SU-DHL-6 (cell line): ENCODE measurements around the gene IFNA7.

Experiments used
- CTCF ChIP-seq: fragments of 200-600 bp; sonication (generic); IDR thresholded peaks from one replicate; pipeline ENCODE4 v1.5.1; 2017; ENCODE audit warnings: antibody characterized with exemption, mild to moderate bottlenecking, low read length, moderate library complexity; ENCODE audit not compliant: insufficient read depth, poor library complexity, severe bottlenecking
- EZH2phosphoT487 ChIP-seq: fragments of 200-600 bp; sonication (generic), shearing (Covaris generic); conservative IDR thresholded peaks from 2 replicates; pipeline ENCODE4 v1.6.1; 2018; ENCODE audit warnings: mild to moderate bottlenecking, antibody characterized with exemption, low read length, moderate library complexity, mixed read lengths

- TF ChIP-seq CTCF, result no peak
- no peak for TF ChIP-seq EZH2phosphoT487
These were observed 46.5 kb downstream of the IFNA7 start for GRCh38 chr9:21155501-21155900.
